Measurements from ENCODE around the gene CA6.

- TF ChIP-seq CTCF (IDR thresholded peaks at IDR 0.05) (no peak), POLR2A (IDR thresholded peaks at IDR 0.05) (no peak)
Measured at GRCh38 chr1:8910331-8910730, 35.3 kb upstream of the CA6 start.
